Pons (tissue), 1 donor: ENCODE measurements around the gene PXDC1.
"Not testable (repeated sequence)": the region's sequence is repeated elsewhere in the genome, so short reads cannot be mapped to it uniquely, and the experiment has no call there.

Source experiments
- DNase-seq: peaks from one replicate; pipeline ENCODE4 v3.0.0-alpha.2; 2016; ENCODE audit warnings: low spot score

Gene PXDC1

DNA sequence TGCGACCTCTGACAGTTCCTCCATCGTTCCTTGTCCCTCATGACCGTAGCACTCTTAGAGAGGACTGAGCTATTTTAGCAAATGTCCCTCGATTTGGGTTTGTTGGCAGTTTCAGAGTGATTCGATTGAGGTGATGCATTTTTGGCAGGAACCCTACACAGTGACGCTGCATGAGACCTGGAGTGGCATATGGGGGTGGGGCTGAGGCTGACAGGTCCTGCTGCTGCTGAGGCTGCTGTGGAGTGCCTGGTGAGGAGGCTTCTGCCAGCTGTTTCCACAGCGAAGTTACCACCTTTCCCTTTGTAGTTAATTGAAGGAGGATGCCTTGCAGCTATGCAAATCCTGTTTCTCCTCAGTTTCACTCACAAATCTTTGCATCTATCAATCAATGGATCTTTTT, 19.8 kb downstream of the PXDC1 start:
- DNase-seq = no peak

DNA sequence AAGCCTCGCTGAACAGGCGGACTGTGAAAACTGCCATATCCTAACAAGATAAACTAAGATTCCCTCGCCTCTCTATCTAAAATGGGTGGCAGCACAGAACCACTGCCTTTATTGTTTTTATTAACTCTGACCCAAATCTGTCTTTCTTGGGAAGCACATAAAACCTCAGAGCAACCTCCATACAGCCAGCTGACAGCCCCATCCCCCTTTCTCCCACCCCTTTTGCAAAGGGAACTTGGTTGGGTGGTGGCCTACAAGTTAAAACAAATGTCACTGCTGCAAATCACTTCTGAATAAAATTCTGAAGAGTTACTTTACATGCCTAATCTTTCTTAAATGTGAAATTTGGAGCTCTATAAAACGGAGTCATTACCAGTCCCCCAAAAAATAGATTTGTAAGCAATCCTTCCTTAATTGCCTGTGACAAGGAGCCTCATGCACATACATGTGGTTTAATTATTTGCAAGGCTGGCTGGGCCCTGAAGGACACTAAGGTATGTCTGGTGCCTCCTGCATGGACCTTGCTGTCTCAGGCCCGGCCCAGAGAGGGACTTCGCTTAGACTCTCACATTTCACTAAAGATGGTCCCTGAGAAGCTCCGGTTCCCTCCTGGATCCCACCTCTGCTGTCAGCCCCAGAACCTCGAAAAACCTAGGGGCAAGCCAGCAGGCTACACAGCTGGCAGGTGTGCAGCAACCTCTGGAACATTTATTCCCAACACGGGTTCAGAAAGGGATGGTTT, 21.7 kb downstream of the PXDC1 start:
- DNase-seq = no peak

DNA sequence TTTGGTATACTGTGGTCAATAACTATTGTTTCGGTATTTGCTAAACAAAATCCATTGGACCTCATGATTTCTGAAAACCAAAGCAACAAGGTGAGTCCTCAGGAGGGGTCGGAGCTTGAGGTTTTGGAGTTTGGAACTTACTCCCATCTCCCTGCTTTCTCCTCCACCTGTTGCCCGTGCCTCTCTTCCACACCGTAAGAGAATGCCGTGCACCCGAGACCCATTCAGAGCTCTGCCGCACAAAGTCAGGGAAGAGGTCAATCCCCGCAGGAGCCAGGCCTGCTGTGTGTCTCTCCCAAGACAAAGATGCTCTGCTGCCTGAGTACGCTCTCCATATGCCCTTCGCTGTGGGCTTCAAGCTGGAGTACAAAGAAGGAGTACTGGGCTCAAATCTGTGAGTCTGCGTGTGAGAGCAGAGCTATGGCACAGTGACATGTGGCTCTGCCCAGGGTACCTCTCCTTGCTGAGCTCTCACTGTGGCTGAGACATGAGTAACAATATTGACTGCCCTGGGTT, 23.9 kb downstream of the PXDC1 start:
- DNase-seq = no peak

DNA sequence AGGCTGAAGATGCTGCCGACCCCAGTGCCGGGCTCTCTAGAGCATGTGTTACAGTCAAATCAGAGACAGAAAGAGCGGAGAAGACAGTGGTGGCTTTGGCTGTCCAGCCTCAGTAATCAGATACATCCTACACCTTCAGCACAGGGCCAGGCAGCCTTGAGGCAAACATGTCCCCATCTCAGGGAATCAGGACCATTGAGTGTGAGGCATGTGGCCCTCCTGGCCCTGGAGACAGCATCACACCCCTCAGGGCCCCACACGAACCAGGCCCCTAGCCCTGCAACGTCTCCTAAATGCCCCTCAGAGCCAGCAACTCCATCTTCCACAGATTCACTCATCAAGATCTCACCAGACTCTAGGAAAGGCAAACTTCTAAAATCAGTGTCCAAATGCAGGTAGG, 24.5 kb downstream of the PXDC1 start:
- DNase-seq = no peak

DNA sequence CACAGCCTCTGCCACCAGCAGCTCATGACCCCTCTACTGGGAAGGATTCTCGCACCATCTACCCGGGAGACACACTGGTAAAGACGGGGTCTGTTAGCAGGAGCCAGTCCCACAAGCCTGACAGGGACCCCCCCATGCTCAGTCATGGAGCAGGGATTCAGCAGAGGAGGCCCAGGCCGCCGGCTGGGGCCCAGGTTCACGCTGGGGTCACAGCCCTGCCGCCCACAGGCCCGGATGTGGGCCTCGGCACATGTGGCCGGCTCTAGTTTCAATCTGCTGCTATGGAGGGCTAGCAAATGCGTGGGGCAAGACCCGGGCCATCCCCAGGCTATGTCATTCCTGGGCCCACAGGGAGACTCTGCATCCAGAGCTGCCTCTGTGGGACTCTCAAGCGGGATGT, 25.1 kb downstream of the PXDC1 start:
- DNase-seq = no peak

DNA sequence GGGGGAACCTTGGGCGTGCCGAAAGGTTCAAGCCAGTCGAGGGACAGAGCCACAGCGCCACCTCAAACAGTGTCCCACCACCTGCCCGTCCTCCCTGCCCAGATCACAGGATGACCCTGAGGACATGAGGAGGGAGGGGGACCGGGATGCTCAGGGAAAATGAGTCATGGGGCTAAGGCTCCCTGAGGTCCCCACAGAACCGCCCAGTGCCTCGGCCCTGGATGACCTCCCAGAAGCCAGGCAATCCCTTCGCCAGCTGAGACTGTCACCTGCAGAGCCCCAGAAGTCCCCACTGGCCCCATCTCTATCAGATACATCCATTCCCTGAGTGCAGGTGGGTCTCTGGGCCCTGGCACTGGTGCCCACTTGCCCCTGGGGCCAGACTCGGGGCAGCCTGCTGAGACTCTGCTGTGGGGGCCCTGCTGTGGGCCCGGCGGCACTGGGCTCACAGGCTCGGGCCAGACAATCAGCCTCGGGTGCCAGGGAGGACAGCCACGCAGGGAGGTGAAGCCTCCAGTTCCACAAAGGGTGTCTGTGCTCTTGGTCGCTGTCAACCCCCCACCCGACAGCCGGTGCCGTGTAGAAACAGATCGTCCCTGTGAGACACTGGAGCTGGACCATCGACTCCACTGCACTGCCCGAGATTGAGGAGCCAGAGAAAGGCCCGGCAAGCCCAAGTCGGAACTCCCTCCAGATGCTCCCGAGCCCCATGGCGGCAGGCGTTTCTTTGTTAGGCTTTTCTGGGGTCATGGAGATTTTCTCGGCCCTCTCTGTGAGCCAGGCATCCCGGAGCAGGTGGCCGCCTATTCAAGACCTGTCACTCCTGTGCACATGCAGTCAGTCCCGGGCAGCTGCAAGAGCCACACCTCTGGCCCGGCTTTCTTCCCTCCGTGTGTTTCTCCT, 26.1 kb downstream of the PXDC1 start:
- no peak for DNase-seq

DNA sequence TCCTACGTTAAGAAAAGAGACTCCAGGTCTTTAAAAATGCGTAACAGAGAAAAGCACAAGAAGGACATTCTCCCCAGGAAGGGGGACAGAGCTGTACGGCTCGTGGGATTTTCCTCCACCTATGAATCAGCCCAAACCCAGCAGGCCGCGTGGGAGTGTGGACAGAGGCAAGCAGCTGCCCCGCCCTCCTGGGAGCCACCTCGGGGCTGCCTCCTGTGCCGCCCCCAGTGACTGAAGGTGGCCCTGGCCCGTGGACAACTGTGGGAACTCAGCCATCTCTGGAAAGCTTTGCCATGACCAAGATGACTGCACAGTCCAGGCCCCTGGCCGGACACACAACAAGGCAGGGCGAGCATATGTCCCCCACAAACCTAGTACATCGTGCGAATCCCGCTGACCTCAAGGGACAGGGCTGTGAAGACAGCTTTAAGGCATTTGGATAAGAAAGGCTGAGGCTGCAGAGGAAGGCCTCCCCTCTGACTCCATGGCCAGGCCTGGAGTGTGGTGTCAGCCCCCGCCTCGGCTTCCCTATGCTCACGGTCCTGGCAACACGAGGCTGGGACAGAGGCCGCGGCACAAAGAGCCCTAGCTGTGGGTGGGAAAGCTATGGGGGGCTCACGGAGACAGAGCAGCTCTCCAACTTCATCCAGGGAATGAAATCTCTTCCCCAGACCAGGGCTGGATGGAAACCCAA, 26.9 kb downstream of the PXDC1 start:
- no peak for DNase-seq

DNA sequence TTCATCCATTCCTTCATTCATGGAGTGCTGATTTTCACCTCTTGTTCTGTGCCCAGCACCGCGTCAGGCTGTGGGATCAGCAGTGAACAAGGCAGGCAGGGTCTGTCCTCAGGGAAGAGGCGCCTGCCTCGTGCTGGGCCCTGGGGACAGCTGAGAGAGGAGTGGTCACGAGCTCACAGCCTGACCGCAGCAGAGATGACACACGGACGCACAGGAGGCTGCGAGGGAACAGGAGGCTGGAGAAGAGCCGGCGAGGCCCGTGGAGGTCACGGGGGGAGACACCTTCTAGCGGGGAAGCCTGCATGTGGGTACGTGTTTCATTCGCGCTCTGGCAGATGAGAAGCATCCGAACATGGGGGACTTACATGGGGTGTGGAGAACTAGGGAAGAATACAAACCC, 27.5 kb downstream of the PXDC1 start:
- no peak for DNase-seq

DNA sequence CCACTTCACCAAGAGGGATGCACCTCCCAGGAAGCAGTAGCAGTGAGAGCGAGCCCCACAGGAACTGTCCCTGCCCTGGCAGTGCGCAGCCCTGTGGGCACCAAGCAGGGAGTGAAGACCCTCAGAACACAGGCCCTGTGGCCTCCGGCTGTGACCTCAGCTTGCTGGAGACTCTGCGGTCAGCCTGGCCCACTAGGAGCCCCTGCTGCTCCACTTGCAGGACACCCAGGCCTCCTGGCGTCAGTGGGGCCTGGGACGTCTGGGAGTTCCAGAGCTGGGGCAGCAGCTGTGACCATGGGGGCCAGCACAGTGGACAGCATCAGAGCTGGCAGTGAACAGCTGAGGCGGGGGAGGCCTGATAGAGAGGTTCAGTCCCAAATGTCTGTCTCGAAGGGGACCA, 28.3 kb downstream of the PXDC1 start:
- DNase-seq = no peak

DNA sequence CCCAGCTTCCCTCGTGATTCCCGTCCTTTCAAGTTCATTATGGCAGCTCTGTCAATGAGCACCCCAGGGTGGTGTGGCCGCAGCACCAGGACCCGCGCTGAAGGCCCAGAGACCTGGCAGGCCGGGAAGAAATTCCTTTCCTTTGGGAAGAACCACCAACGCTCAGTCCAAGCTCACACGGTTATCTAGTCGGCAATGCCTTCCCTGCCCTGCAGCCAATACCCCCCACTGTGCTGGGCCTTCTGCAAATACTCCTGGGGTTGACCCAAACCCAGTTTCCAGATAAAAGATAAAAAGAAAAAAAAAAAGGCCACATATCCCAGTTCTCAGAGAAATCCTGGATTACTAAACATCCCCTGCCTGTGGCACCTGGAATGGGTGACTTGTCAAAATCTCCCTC, 28.7 kb downstream of the PXDC1 start:
- no peak for DNase-seq

DNA sequence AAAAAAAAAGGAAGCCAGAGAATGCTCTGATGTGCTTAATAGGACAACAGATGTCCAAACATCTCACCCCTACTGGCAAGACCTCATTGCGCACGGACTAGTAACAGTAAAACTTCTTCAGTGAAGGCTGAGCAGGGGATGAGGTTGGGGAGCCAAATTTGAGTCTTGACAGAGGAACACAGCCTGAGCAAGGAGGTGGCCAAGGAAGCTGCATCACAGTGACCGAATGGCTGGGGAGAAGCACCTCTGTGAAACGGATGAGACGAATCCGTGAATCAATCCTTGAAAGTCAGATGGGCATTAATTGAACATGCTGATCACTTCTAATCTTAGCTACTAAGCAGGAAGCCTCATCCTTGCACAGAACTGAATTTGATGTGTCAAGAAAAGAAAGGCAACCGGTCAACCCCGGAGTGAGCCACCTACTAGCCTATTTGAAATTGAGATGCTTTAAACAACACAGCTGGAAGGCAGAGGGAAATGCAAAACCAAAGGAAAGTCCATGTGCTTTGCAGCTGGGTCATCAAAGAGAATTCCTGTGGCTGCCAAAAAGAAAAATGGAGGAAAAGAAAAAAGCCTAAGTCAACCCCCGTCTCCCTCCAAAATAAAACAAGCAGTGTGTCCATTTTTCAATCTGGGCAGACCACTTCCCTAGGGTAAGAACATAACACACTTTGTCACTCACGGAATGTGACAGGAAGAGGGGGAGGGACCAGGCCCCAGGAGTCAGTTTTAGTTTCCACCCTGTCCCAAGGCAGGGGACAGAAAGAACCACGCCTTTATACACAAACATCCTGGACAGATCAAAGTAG, 29.5 kb downstream of the PXDC1 start:
- no peak for DNase-seq

DNA sequence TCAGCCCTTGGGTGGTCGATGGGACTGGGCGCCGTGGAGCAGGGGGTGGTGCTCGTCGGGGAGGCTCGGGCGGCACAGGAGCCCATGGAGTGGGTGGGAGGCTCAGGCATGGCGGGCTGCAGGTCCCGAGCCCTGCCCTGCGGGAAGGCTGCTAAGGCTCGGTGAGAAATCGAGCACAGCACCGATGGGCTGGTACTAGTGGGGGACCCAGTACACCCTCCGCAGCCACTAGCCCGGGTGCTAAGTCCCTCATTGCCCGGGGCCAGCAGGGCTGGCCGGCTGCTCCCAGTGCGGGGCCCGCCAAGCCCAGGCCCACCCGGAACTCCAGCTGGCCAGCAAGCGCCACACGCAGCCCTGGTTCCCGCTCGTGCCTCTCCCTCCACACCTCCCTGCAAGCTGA, 30.7 kb downstream of the PXDC1 start:
- not testable (repeated sequence) for DNase-seq

DNA sequence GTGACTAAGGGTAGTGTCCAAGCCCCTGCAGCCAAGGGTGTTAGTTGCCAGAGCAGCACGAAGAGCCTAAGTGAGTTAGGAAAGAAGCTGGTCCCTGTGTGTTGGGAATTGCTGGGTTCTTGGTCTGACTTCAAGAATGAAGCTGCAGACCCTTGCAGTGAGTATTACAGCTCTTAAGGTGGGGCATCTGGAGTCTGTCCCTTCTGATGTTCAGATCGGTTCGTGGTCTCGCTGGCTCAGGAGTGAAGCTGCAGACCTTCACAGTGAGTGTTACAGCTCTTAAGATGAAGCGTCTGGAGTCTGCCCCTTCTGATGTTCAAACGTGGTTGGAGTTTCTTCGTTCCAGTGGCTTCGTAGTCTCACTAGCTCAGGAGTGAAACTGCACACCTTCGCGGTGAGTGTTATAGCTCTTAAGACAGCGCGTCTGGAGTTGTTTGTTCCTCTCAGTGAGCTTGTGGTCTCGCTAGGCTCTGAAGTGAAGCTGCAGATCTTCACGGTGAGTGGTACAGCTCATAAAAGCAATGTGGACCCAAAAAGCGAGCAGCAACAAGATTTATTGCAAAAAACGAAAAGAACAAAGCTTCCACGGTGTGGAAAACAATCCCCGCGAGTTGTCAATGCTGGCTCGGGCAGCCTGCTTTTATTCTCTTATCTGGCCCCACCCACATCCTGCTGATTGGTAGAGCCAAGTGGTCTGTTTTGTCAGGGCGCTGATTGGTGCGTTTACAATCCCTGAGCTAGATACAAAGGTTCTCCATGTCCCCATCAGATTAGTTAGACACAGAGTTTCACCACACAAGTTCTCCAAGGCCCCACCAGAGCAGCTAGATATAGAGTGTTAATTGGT, 31.8 kb downstream of the PXDC1 start:
- DNase-seq = no peak

DNA sequence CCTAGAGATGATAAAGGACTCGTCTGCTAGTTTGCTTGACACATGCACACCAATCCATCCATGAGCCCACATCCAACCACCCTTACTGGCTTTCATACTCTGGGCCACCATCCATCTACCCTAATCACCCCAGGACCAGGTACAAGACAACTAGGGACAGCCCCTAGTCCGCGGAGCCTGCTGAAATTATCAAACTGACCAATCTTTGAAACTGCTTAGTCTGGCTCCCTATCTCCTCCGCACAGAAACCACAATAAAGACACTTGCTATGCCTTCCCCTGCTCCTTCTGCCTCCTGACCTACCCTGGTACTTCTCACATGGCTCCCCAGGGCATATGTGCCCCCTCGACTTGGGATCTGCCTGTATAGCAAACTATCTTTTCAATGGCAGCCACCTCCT, 33.1 kb downstream of the PXDC1 start:
- no peak for DNase-seq

DNA sequence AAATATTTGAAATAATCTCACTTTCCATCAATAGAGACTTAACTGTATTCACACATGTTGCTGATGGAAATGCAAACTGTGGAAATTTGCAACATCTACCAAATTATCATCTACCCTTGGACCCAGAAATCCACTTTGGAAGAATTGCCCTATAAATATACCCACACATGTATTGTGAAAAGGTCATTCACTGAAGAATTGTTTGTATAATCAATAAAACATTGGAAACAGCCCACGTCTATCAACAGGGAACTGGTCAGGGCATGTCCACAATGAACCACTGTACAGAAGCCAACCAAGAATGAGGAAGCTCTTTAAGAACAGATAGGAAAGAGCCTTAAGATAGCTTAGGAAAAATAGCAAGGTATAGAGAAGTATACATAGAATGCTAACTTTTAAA, 36.2 kb downstream of the PXDC1 start:
- no peak for DNase-seq

DNA sequence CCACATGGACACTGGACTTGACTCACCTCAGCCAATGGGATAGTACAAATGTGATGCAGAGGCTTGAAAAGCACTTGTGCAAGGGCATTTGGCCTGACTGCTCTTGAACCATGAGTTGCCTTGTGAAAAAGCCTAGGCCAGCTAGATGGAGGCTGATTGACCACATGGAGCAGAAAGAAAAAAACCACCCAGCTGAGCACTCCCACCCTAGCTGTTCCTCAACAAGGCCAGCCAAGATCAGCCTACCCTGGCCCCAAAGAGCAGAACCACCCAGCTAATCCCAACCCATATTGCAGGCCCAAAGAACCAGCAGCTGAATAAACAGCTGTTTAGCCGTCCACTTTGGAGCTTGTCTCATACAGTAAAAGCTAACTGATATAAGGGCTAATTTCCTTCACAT, 36.7 kb downstream of the PXDC1 start:
- DNase-seq = no peak

DNA sequence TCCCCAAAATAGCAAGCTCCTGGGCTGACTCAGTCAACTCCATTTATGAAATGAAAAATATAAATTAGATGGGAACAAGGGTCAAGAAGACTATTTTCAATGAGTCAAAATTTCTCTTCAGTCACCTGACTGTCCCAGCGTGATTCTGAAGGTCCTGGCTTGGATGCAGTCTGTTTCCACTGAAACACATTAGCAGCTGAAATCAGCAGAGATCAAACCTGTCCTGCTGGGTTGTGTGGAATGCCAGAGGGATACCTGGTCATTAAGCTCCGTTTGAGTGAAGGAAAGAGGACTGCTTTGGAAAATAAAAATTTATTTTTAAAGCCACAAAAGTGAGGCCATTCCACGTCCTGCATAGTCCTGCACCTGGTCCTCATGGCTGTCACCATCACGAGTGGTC, 37.4 kb downstream of the PXDC1 start:
- DNase-seq = no peak

DNA sequence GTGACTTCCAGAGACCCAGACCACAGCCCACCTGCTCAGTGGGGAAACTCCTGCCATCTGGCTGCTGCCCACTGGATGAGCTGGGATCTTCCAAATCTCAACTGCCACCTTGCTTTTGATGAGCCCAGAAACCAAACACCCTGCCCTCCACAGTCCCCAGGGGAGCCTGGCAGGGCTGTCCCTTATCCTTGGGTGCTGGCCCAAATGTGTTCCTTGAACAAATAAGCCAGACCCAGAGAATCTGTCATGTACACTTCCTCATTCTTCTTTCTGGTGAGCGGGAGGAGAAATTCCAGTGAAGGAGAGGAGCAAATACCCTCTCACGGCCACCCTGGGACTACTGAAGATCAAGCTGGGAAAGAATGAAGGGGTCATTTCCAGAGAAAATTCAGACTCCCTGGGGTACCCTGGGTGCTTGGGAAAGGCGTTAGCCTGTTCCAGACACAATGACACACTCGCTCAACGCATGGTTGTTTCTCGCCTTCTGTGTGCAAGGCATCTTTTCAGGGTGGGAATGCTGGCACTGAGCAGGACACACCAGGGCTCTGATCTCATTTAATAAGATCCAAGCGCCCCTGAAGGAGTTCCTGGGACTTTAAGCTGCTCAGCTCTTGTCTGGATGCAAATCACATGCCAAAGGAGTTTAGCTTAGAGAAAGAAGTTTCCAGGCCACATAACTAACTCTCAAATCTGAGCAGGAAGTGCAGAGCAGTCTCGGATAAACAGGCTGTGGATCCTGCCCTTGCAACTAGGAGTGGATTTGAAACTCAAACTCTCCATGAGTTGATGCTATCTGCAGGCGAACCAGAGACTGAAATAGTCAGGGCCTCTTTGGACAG, 38.5 kb downstream of the PXDC1 start:
- no peak for DNase-seq

DNA sequence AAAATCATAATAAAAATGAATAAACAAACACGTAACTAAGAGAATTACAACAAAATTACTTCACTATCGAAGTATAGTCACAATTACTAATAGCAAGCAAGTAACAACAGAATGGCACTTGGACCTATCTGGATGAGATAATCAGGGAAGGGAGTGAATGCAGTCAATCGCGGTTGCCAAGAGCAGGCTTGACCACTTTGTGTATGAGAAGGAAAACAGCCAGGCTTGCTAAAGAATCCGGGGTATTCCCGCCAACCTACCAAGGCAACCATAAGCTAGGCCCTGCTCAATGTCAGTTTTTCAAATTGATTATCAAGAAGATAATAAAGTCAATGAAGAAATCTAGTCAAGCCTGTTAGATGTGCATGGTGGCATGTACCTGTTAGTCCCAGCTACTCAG, 39.7 kb downstream of the PXDC1 start:
- no peak for DNase-seq

DNA sequence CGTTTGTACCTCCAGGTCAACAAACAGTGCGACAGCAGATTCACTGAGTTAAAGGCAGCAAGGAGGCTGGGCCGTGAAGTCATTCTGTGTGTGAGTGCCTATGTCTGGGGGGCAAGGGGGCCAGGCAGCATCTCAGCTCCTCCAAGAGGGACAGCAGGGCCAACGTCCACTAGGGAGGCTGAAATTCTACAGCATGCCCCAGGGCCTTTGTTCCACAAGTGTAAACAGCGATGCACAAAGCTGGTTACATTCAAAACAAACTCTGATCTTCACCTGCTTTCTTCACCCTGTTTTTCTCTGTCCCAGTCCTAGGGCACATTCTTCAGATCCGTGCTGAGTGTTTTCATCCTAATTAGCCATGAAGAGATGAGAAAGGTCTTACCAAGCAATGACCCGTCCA, 41.1 kb downstream of the PXDC1 start:
- no peak for DNase-seq
